ENCODE results near the gene S100Z. TPM values are rescaled to one million over a fixed set of nuclear protein-coding genes. Genes with fewer than 3 reads are reported as not detected.

S100Z gene
- total and polyA plus RNA-seq, 9 of the 15 experiments (the other 6 are each of a cell fraction or from before 2014, with no cell fraction given) = 0.15 to 0.42 (median 0.20) TPM; not detected in 6

DNA sequence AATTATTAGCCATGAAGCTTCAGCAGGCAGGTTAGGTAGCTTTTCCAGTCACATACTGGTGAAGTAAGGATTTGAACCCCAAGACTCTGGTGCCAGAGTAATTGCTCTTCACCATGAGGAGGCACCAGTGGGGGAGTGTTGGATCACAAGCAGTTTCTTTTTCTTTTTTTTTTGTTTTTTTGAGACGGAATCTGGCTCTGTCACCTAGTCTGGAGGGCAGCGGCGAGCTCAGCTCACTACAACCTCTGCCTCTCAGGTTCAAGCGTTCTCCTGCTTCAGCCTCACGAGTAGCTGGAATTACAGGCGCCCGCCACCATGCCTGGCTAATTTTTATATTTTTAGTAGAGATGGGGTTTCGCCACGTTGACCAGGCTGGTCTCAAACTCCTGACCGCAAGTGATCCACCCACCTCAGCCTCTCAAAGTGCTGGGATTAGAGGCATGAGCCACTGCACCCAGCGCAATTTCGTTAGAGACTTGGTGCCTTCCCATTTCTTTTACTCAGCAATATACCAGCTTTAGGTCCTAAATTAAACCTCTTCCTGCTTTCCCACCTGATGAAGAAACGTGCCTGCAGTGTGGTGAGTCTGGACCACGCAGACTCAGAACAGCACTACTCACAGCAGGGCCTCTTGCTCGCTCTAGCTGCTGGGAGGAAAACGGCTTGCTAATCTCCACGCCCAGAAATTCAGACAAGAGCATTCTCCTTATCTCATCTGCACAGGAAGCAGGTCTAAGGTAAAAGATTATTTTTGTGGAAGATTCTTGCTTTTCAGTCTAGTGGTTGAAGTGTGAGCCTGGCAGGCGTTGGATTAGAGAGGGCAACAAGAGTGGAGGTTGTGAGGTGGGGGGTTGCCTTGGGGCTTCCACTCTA, at the start of gene S100Z (continued):
- TF ChIP-seq DDX20 (tag; IDR thresholded peaks at IDR 0.05; ENCODE audit: low read depth) = no peak
- TF ChIP-seq ZNF280A (IDR thresholded peaks at IDR 0.05; ENCODE audit: low read depth, partially characterized antibody) = no peak
- TF ChIP-seq NBN (IDR thresholded peaks at IDR 0.05; ENCODE audit: low read depth) = peak; percentile 84
- TF ChIP-seq RCOR1 (IDR thresholded peaks at IDR 0.05; ENCODE audit: borderline replicate concordance in 1 of 2, low read depth in 2 of 2, low read length in 2 of 2) = peak; percentile 84 to 96; a peak in 3 of 4 replicates
- no peak for TF ChIP-seq CBX2 (IDR thresholded peaks at IDR 0.05; ENCODE audit: insufficient read depth, low read length, poor library complexity, severe bottlenecking)
- no peak for TF ChIP-seq CEBPB (tag; IDR thresholded peaks at IDR 0.05)
- TF ChIP-seq, protein P1, sequence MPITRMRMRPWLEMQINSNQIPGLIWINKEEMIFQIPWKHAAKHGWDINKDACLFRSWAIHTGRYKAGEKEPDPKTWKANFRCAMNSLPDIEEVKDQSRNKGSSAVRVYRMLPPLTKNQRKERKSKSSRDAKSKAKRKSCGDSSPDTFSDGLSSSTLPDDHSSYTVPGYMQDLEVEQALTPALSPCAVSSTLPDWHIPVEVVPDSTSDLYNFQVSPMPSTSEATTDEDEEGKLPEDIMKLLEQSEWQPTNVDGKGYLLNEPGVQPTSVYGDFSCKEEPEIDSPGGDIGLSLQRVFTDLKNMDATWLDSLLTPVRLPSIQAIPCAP (CRISPR knock-in tag; IDR thresholded peaks at IDR 0.05; ENCODE audit: borderline replicate concordance) = no peak
- TF ChIP-seq SMAD2 (IDR thresholded peaks at IDR 0.05; ENCODE audit: low read depth, low read length) = no peak
- no peak for TF ChIP-seq FOS (IDR thresholded peaks at IDR 0.05; ENCODE audit: extremely low read depth, insufficient read length)
- TF ChIP-seq, protein P2, sequence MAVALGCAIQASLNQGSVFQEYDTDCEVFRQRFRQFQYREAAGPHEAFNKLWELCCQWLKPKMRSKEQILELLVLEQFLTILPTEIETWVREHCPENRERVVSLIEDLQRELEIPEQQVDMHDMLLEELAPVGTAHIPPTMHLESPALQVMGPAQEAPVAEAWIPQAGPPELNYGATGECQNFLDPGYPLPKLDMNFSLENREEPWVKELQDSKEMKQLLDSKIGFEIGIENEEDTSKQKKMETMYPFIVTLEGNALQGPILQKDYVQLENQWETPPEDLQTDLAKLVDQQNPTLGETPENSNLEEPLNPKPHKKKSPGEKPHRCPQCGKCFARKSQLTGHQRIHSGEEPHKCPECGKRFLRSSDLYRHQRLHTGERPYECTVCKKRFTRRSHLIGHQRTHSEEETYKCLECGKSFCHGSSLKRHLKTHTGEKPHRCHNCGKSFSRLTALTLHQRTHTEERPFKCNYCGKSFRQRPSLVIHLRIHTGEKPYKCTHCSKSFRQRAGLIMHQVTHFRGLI (CRISPR knock-in tag; IDR thresholded peaks at IDR 0.05) = no peak
- TF ChIP-seq SMAD3 (CRISPR knock-in tag; conservative IDR thresholded peaks at IDR 0.05) = no peak
- peak; percentile 80 for TF ChIP-seq NEUROD1 (IDR thresholded peaks at IDR 0.05; ENCODE audit: borderline replicate concordance, low read depth, low read length, partially characterized antibody)
- TF ChIP-seq EGR1 (conservative IDR thresholded peaks at IDR 0.05) = 0 out of 2 replicates have a peak, but pooled peaks have one; percentile 11
- no peak for TF ChIP-seq SP2 (IDR thresholded peaks at IDR 0.05; ENCODE audit: extremely low read depth, low read depth, low read length, poor library complexity, severe bottlenecking)
- no peak for TF ChIP-seq SFPQ (IDR thresholded peaks at IDR 0.05; ENCODE audit: low read depth, low read length)
- no peak for TF ChIP-seq ZNF77 (CRISPR knock-in tag; IDR thresholded peaks at IDR 0.05)
- TF ChIP-seq ZNF146 (CRISPR knock-in tag; IDR thresholded peaks at IDR 0.05; ENCODE audit: unreplicated experiment) = no peak
